Natural killer cell (primary cell): Measurements from ENCODE around the gene ZCCHC17. TPM values are rescaled to one million over a fixed set of nuclear protein-coding genes. Genes with fewer than 3 reads are reported as not detected.

Experiments
- ATAC-seq, 3 donors: fragments of 150-1000 bp in 2 of 3; fragments of 200-7000 bp in 1 of 3; cut with Tn5 transposase; 1 replicate in 1 of 3; 2 replicates in 2 of 3; pipeline ENCODE4 v1.10.0; 2021; ENCODE audit warnings: mild to moderate bottlenecking in 2 of 3, moderate library complexity in 2 of 3
- DNase-seq, 2 donors: peaks; one replicate each; pipeline versions ENCODE4 v3.0.0 to v3.0.0-alpha.2; 2013 to 2021; ENCODE audit warnings: mixed read lengths in 1 of 2
- H3K27ac ChIP-seq: one replicate; pipeline ENCODE4 v1.5.1; 2013; ENCODE audit warnings: mild to moderate bottlenecking, low read length
- H3K27me3 ChIP-seq: one replicate; pipeline ENCODE4 v1.6.1; 2013; ENCODE audit warnings: low read length; ENCODE audit not compliant: control insufficient read depth, insufficient read depth
- H3K36me3 ChIP-seq: one replicate; pipeline ENCODE4 v1.6.1; 2013; ENCODE audit warnings: low read length; ENCODE audit not compliant: control insufficient read depth, insufficient read depth
- H3K4me1 ChIP-seq: one replicate; pipeline ENCODE4 v1.6.1; 2013; ENCODE audit warnings: low read length; ENCODE audit not compliant: control insufficient read depth, insufficient read depth
- H3K4me3 ChIP-seq: one replicate; pipeline ENCODE4 v1.5.1; 2013; ENCODE audit warnings: low read length
- H3K9me3 ChIP-seq: one replicate; pipeline ENCODE4 v1.6.1; 2013; ENCODE audit warnings: low read length; ENCODE audit not compliant: control insufficient read depth, insufficient read depth
- H3K27ac Mint-ChIP-seq, 2 donors: one replicate each; pipeline ENCODE4 v1.8.0; 2022; ENCODE audit warnings: mild to moderate bottlenecking in 2 of 2, mixed read lengths in 2 of 2, moderate library complexity in 1 of 2
- H3K27me3 Mint-ChIP-seq, 2 donors: one replicate each; pipeline ENCODE4 v1.8.0; 2022; ENCODE audit warnings: low read depth in 2 of 2, mixed read lengths in 2 of 2
- H3K36me3 Mint-ChIP-seq: one replicate; pipeline ENCODE4 v1.8.0; 2022; ENCODE audit warnings: mixed read lengths
- H3K4me1 Mint-ChIP-seq, 2 donors: one replicate each; pipeline ENCODE4 v1.8.0; 2022; ENCODE audit warnings: mixed read lengths in 2 of 2
- H3K4me3 Mint-ChIP-seq: one replicate; pipeline ENCODE4 v1.8.0; 2022; ENCODE audit warnings: mild to moderate bottlenecking, moderate library complexity, mixed read lengths
- H3K9me3 Mint-ChIP-seq, 2 donors: one replicate each; pipeline ENCODE4 v1.8.0; 2022; ENCODE audit warnings: mixed read lengths in 2 of 2
- WGBS: methylation state at CpG from one replicate; pipeline ENCODE4 v1.1.7; 2013; ENCODE audit warnings: missing lambda C conversion rate; ENCODE audit not compliant: insufficient coverage; 5-methylcytosine and 5-hydroxymethylcytosine counted together
- intact Hi-C: fragments of 100-400 bp; cut with micrococcal nuclease; formaldehyde crosslinking; loops from one replicate; pipeline ENCODE4 v1.14.2; 2022
- total RNA-seq, 4 donors: library from RNA; stranded (reverse); fragments of 120-200 nt in 1 of 4; gene quantifications; one replicate each; pipeline versions ENCODE4 v1.2.3 to v1.2.4, GENCODE V29; 2013 to 2022
- TF ChIP-seq, protein P1 (sequence below): fragments of 200-600 bp; IDR thresholded peaks from one replicate; pipeline ENCODE4 v1.8.0; 2022; ENCODE audit warnings: antibody characterized with exemption

ZCCHC17 gene
- total RNA-seq, 3 donors from 2014 or later (not counting 1 experiment from before 2014, with no cell fraction given): 24.1 to 31.1 (median 27.8) TPM

DNA sequence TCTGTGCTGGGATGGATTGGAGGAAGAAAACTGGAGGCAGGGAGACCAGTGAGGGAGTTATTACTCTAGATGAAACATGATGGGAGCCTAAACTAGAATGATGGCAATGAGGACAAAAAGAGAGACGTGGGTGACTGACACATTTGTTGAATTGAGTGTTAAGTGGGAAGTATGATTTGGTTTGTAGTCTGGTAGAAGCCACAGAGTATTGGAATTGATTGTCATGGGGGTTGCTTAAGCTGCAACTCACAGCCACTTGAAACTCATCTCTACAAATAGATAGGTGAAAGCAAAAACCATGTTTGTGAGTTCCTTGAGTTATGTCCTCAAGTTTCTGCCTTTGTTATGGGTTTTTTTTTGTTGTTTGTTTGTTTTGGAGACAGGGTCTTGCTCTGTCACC is 47.7 kb downstream of the ZCCHC17 start:
- 56% methylated on average over 1 of the region's 1 CpG for WGBS
- Mint-ChIP-seq H3K9me3 (no peaks in the 10 kb centered on the region), H3K27ac (no peak overlapping the region)

DNA sequence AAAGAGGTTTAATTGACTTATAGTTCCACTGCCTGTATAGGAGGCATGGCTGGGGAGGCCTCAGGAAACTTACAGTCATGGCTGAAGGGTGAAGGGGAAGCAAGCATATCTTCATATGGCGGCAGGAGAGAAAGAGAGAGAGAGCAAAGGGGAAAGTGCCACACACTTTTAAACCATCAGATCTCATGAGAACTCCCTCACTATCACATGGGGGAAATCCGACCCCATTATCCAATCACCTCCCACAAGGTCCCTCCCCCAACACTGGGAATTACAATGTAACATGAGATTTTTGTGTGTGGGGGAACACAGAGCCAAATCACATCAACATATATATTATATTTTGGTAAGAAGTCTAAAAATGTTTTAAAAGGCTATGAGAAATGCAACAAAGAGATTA is 48.8 kb downstream of the ZCCHC17 start:
- Mint-ChIP-seq H3K27me3 (no peaks in the 10 kb centered on the region), H3K4me3 (no peak overlapping the region), H3K36me3 (peaks cover 5% of the 10 kb centered on the region), H3K27ac (no peak overlapping the region), H3K9me3 (no peaks in the 10 kb centered on the region), H3K4me1 (no peaks in the 10 kb centered on the region)
- no peak for DNase-seq
- ATAC-seq: no peak
- no peaks in the 10 kb centered on the region for H3K27me3 ChIP-seq
- H3K4me3 ChIP-seq: no peak overlapping the region
- H3K27ac ChIP-seq: no peak overlapping the region
- WGBS: 83% methylated on average over 1 of the region's 2 CpGs
- TF ChIP-seq, protein P1, sequence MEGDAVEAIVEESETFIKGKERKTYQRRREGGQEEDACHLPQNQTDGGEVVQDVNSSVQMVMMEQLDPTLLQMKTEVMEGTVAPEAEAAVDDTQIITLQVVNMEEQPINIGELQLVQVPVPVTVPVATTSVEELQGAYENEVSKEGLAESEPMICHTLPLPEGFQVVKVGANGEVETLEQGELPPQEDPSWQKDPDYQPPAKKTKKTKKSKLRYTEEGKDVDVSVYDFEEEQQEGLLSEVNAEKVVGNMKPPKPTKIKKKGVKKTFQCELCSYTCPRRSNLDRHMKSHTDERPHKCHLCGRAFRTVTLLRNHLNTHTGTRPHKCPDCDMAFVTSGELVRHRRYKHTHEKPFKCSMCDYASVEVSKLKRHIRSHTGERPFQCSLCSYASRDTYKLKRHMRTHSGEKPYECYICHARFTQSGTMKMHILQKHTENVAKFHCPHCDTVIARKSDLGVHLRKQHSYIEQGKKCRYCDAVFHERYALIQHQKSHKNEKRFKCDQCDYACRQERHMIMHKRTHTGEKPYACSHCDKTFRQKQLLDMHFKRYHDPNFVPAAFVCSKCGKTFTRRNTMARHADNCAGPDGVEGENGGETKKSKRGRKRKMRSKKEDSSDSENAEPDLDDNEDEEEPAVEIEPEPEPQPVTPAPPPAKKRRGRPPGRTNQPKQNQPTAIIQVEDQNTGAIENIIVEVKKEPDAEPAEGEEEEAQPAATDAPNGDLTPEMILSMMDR: no peak
- H3K9me3 ChIP-seq: no peaks in the 10 kb centered on the region
- intact Hi-C loops: no loop called here
- H3K36me3 ChIP-seq: peaks cover 41% of the 10 kb centered on the region
- H3K4me1 ChIP-seq: no peaks in the 10 kb centered on the region

More for the DNA sequence above, 47.7 kb downstream of the ZCCHC17 start:
- Mint-ChIP-seq H3K4me1 (no peaks in the 10 kb centered on the region), H3K27me3 (no peaks in the 10 kb centered on the region), H3K36me3 (no peaks in the 10 kb centered on the region), H3K4me3 (no peak overlapping the region)
- TF ChIP-seq, protein P1: no peak
- DNase-seq (no peak), ATAC-seq (no peak)
- H3K9me3 ChIP-seq: no peaks in the 10 kb centered on the region
- H3K4me1 ChIP-seq: no peaks in the 10 kb centered on the region
- peaks cover 36% of the 10 kb centered on the region for H3K36me3 ChIP-seq
- intact Hi-C loops: no loop called here
- H3K27me3 ChIP-seq: no peaks in the 10 kb centered on the region
- H3K4me3 ChIP-seq: no peak overlapping the region
- H3K27ac ChIP-seq: no peak overlapping the region

DNA sequence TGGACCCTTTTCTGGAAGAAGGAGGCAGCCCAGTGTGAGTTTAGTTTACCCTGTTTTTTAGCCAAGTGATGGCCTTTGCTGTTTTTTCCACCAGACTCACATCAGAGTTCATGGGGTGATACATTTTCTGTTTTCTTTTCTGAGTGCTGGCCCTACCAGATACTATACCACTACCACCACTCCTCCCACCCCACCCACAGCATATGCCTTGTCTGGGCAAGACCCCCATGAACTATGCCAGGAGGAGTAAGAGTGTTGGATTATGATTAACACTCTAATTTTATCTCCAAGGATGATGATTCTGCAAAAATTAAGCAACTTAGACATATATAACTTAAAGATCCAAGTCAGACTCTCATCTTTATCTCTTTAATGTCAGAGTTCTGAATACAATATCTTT is 50.0 kb downstream of the ZCCHC17 start:
- ATAC-seq: no peak
- no peaks in the 10 kb centered on the region for H3K9me3 ChIP-seq
- no peaks in the 10 kb centered on the region for H3K9me3 Mint-ChIP-seq
- intact Hi-C loops: no loop called here
- no peaks in the 10 kb centered on the region for H3K4me1 ChIP-seq
- H3K27me3 Mint-ChIP-seq: no peaks in the 10 kb centered on the region
- DNase-seq: no peak
- no peaks in the 10 kb centered on the region for H3K27me3 ChIP-seq
- TF ChIP-seq, protein P1: no peak
- H3K4me1 Mint-ChIP-seq: no peaks in the 10 kb centered on the region
- H3K27ac Mint-ChIP-seq: no peak overlapping the region
- peaks cover 40% of the 10 kb centered on the region for H3K36me3 ChIP-seq
- H3K4me3 Mint-ChIP-seq: no peak overlapping the region
- H3K36me3 Mint-ChIP-seq: peaks cover 5% of the 10 kb centered on the region
- H3K4me3 ChIP-seq: no peak overlapping the region
- no peak overlapping the region for H3K27ac ChIP-seq

DNA sequence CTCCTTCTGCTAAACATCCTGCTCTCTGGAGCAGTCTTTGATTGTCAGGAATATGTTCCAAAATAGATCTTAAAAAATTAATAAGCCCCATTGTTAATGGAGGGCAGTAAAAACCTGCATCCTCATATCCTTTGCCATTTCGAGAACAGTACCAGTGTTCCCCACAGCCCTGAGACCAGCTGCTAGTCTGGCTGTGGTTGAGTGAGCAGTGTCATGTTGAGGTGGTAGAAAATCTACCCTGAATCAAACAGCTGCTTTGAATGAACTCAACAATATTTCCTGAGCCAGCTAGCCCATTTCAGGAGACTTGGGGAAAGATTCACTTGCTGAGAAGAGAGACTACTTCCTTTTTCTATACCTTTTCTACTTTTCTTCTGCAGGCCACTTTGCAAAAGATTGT is 51.6 kb downstream of the ZCCHC17 start:
- Histone ChIP-seq H3K27me3 (no peaks in the 10 kb centered on the region), H3K4me3 (no peak overlapping the region), H3K4me1 (no peaks in the 10 kb centered on the region), H3K9me3 (no peaks in the 10 kb centered on the region), H3K27ac (no peak overlapping the region), H3K36me3 (peaks cover 50% of the 10 kb centered on the region)
- no peaks in the 10 kb centered on the region for H3K9me3 Mint-ChIP-seq
- H3K27me3 Mint-ChIP-seq: no peaks in the 10 kb centered on the region
- no peaks in the 10 kb centered on the region for H3K4me1 Mint-ChIP-seq
- DNase-seq (no peak), ATAC-seq (no peak)
- no peak overlapping the region for H3K4me3 Mint-ChIP-seq
- WGBS: 83% methylated on average over 1 of the region's 1 CpG
- peaks cover 5% of the 10 kb centered on the region for H3K36me3 Mint-ChIP-seq
- intact Hi-C loops: no loop called here
- no peak overlapping the region for H3K27ac Mint-ChIP-seq
- TF ChIP-seq, protein P1: no peak
